GM10248 (cell line): ENCODE data around the gene ADAM22.
A peak's percentile ranks its signal among the peaks of the same experiment; 100 is the strongest.
"Not testable (repeated sequence)": the region's sequence is repeated elsewhere in the genome, so short reads cannot be mapped to it uniquely, and the experiment has no call there.

Experiments
- CTCF ChIA-PET: fragments of 300-600 bp; sonication (Branson Sonifier 250); formaldehyde crosslinking; extraction: SDS; loops from one replicate; lab custom pipeline; 2021; ENCODE audit warnings: antibody characterized with exemption; lab: Yijun Ruan, JAX
- POLR2A ChIA-PET: fragments of 350-650 bp; sonication (Branson Sonifier 250); formaldehyde crosslinking; extraction: SDS; loops from one replicate; lab custom pipeline; 2020; ENCODE audit warnings: antibody characterized with exemption; lab: Yijun Ruan, JAX
- DNase-seq: peaks from one replicate; pipeline ENCODE4 v3.0.0; 2012; ENCODE audit errors: extremely low spot score
- TF ChIP-seq, protein P1 (sequence below): IDR thresholded peaks from 2 replicates; pipeline ENCODE4 v1.5.1; 2012; ENCODE audit warnings: mild to moderate bottlenecking, low read depth; ENCODE audit errors: extremely low read depth, missing control alignments, control extremely low read depth

The ADAM22 gene

DNA sequence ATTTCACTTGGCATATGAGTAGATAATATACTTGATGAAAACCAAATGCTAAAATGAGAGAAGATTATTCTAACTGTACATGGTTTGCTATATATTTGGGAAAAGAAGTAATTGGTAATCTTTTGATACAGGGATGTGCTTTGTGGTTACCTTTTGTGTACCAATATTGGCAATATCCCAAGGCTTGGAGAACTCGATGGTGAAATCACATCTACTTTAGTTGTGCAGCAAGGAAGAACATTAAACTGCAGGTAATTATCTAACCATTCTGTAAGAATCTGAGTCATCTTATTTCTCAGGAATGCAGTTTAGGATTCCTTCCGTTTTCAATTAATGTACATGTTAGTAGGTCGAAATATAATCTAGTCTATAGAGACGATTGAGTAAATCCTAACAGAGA lies 221.7 kb downstream of the ADAM22 start:
- POLR2A ChIA-PET = no interaction called here
- CTCF ChIA-PET = no interaction called here
- TF ChIP-seq, protein P1, sequence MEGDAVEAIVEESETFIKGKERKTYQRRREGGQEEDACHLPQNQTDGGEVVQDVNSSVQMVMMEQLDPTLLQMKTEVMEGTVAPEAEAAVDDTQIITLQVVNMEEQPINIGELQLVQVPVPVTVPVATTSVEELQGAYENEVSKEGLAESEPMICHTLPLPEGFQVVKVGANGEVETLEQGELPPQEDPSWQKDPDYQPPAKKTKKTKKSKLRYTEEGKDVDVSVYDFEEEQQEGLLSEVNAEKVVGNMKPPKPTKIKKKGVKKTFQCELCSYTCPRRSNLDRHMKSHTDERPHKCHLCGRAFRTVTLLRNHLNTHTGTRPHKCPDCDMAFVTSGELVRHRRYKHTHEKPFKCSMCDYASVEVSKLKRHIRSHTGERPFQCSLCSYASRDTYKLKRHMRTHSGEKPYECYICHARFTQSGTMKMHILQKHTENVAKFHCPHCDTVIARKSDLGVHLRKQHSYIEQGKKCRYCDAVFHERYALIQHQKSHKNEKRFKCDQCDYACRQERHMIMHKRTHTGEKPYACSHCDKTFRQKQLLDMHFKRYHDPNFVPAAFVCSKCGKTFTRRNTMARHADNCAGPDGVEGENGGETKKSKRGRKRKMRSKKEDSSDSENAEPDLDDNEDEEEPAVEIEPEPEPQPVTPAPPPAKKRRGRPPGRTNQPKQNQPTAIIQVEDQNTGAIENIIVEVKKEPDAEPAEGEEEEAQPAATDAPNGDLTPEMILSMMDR = no peak
- no peak for DNase-seq

DNA sequence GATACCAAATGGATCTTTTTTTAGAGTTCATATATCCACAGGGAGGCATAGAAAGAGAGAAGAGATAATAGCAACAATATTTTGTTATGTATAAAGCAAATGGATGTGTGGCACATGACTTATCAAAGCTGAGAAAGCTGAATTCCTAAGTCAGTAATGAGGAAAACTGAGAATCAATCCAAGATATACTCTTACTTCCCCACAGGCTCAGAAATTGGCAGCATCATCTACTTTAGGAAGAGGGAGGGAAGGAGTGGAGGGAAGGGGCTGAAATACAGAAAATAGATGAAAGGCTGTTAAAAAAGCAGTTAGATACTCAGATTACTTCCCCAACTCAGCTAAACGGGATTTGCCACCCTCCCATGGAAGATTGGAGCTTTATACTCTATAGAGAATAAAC lies 222.3 kb downstream of the ADAM22 start:
- ChIA-PET POLR2A (no interaction called here), CTCF (no interaction called here)
- TF ChIP-seq, protein P1 = no peak
- no peak for DNase-seq

DNA sequence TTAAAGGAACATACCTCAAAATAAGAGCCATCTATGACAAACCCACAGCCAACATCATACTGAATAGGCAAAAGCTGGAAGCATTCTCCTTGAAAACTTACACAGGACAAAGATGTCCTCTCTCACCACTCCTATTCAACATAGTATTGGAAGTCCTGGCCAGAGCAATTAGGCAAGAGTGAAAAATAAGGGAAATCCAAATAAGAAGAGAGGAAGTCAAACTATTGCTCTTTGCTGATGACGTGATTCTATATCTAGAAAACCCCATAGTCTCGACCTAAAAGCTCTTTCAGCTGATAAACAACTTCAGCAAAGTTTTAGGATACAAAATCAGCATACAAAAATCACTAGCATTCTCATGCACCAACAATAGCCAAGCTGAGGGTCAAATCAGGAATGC lies 225.7 kb downstream of the ADAM22 start:
- POLR2A ChIA-PET, DNase-seq: not testable (repeated sequence)
- CTCF ChIA-PET = interaction anchor here (3.1 kb wide), 1 partner anchor 10 kb away, joined by 16 read pairs; no protein-coding TSS in a partner anchor

DNA sequence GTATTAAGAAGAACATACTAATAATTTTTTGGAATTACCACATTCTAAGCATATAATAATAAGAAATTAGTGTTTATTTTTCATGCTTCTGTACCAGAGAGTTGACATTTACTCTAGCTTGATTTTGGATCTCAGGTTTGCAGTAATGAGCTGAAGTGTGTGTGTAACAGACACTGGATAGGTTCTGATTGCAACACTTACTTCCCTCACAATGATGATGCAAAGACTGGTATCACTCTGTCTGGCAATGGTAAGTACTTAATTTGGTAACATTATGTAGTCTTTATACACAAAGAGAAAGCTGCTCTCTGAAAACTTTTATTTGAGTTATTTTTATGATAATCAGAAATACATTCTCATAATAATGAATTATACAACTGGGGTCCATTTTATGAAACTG lies 231.6 kb downstream of the ADAM22 start:
- TF ChIP-seq, protein P1 = no peak
- ChIA-PET POLR2A (no interaction called here), CTCF (interaction anchor here (1.4 kb wide), 1 partner anchor 13 kb away, joined by 4 read pairs; no protein-coding TSS in a partner anchor)
- DNase-seq = no peak

DNA sequence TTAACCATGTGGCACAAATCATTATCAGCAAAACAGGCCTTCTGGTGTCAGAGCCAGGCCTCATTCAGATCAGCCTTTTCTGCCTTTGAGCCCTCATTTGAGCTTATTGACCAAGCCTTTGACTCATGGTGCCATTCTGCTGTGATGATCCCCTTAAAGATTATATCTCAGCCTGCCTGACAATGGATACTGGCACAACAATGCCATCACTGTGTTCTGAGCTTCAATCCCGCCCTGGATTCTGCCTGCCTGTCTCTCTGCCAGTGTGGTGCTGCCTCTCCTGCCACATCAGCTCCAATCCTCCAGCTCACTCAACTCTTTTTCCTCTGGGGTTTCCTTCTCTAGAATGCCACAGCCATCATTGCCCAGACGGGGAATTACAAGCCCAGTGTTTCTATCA lies 233.2 kb downstream of the ADAM22 start:
- no peak for DNase-seq
- CTCF ChIA-PET = interaction anchor here (0.9 to 1.6 kb wide), 3 partner anchors 9 to 20 kb away, joined by 4 to 6 read pairs (median 4); no protein-coding TSS in a partner anchor
- TF ChIP-seq, protein P1 = no peak
- POLR2A ChIA-PET = no interaction called here

DNA sequence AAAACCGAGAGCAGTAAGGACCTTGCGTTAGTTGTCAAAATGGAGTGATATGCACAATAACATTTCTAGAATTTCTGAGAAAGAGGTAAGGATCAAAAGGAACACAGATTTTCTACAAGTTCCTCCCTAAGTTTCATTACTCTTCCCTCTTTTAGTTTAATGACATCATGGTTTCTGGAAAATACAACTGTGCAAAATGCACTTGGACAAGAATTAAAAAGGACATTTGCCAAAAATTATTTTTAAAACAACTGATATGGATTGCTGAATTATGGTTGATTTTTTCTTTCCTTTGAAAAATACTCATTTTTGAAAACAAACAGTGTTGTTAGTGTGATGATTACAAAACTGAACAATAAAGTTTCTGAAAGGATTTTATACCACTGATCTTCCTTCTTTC lies 233.7 kb downstream of the ADAM22 start:
- no peak for DNase-seq
- ChIA-PET POLR2A (no interaction called here), CTCF (interaction anchor here (1.2 to 2.7 kb wide), 3 partner anchors 9 to 40 kb away, joined by 4 to 7 read pairs (median 6); no protein-coding TSS in a partner anchor)
- TF ChIP-seq, protein P1 = no peak

DNA sequence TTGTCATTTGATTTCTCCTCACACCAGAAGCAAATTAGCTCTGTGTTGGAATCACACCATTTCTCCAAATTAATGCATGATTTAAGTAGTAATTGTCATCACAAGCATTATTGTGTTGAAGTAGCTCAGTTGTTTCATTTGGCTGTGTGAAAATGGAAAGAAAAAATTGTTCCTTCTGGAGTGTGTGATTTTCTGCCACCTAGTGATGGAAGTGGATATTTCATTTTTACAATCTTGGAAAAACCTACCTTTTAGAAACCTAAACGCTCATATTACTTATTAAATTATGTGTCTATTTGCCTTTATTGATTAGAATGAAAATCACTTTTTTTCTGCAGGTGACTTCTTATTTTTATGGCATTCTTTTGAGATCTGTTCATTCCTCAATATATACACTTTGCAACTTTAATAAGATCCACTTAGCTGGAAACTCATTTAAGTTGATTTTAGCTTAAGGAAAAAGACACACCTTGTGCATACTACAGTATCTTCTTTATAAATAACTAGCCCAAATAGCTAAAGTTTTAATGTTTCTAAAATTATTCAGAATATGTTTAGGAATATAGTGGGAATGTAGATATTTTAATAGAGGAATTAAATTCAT lies 235.8 kb downstream of the ADAM22 start:
- TF ChIP-seq, protein P1 = peak; percentile 50
- CTCF ChIA-PET = interaction anchor here (0.7 to 2.7 kb wide), 20 partner anchors 8 to 664 kb away, joined by 3 to 16 read pairs (median 4); no protein-coding TSS in a partner anchor
- POLR2A ChIA-PET = interaction anchor here (0.6 kb wide), 1 partner anchor 51 kb away, joined by 4 read pairs; no protein-coding TSS in a partner anchor
- peak; percentile 7 for DNase-seq
